Esophagus squamous epithelium (tissue), 4 donors: ENCODE measurements around the gene ABHD2.

Experiments
- POLR2A ChIP-seq, 4 donors: fragments of 450-650 bp; IDR thresholded peaks; one replicate each; pipeline ENCODE4 v1.6.1; 2017; ENCODE audit warnings: antibody characterized with exemption in 4 of 4, mild to moderate bottlenecking in 4 of 4, moderate library complexity in 3 of 4
- TF ChIP-seq, protein P1 (sequence below), 6 experiments: fragments of 450-650 bp in 4 of 6; fragments of 200-600 bp in 2 of 6; sonication (generic) in 2 of 6; IDR thresholded peaks; one replicate each; pipeline ENCODE4 v1.5.1; 2016 to 2019; ENCODE audit warnings: antibody characterized with exemption in 6 of 6, mild to moderate bottlenecking in 4 of 6, moderate library complexity in 4 of 6

DNA sequence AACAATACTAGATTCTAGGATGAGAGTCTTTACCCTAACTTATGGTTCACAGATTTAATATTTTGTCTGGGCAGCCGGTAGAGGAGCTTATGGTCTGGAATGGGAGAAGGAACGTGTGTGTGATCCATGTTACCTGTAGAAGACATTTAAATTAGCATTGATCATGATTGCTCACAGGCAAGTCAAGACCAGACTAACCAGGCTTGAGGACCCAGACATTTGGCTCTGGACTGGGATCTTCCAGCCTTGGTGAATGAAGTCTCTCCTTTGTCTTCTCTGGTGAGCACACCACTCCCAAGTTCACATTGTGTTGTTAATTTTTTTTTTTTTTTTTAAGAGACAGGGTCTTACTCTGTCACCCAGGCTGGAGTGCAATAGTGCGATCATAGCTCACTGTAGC lies 11.7 kb downstream of the ABHD2 start:
- TF ChIP-seq, protein P1, sequence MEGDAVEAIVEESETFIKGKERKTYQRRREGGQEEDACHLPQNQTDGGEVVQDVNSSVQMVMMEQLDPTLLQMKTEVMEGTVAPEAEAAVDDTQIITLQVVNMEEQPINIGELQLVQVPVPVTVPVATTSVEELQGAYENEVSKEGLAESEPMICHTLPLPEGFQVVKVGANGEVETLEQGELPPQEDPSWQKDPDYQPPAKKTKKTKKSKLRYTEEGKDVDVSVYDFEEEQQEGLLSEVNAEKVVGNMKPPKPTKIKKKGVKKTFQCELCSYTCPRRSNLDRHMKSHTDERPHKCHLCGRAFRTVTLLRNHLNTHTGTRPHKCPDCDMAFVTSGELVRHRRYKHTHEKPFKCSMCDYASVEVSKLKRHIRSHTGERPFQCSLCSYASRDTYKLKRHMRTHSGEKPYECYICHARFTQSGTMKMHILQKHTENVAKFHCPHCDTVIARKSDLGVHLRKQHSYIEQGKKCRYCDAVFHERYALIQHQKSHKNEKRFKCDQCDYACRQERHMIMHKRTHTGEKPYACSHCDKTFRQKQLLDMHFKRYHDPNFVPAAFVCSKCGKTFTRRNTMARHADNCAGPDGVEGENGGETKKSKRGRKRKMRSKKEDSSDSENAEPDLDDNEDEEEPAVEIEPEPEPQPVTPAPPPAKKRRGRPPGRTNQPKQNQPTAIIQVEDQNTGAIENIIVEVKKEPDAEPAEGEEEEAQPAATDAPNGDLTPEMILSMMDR (IDR thresholded peaks at IDR 0.05), result no peak
- no peak for TF ChIP-seq POLR2A (IDR thresholded peaks at IDR 0.05)
